IMR-90 (cell line): Measurements from ENCODE around the gene SMAD4.

Experiments
- BHLHE40 ChIP-seq: fragments of 150-350 bp; IDR thresholded peaks from 2 replicates; pipeline ENCODE4 v1.6.1; 2016; ENCODE audit warnings: mild to moderate bottlenecking, low read depth, low read length
- CEBPB ChIP-seq: IDR thresholded peaks from 2 replicates; pipeline ENCODE4 v1.6.1; 2012; ENCODE audit warnings: low read depth, low read length, improper control_type of control experiment
- CTCF ChIP-seq: conservative IDR thresholded peaks from 2 replicates; pipeline ENCODE4 v1.5.1; 2012; ENCODE audit warnings: mild to moderate bottlenecking, low read depth, low read length, improper control_type of control experiment
- FOS ChIP-seq: fragments of 150-350 bp; IDR thresholded peaks from 2 replicates; pipeline ENCODE4 v1.6.1; 2016; ENCODE audit warnings: low read depth, low read length
- MAFK ChIP-seq: IDR thresholded peaks from 2 replicates; pipeline ENCODE4 v1.6.1; 2012; ENCODE audit warnings: low read depth, low read length, improper control_type of control experiment
- MAZ ChIP-seq: IDR thresholded peaks from 2 replicates; pipeline ENCODE4 v1.6.1; 2012; ENCODE audit warnings: low read depth, mild to moderate bottlenecking, low read length, improper control_type of control experiment, moderate library complexity, borderline replicate concordance
- MXI1 ChIP-seq: IDR thresholded peaks from 2 replicates; pipeline ENCODE4 v1.6.1; 2012; ENCODE audit warnings: low read depth, mild to moderate bottlenecking, low read length, moderate library complexity, borderline replicate concordance
- POLR2A ChIP-seq: IDR thresholded peaks from 2 replicates; pipeline ENCODE4 v1.6.1; 2012; ENCODE audit warnings: mild to moderate bottlenecking, low read depth, low read length
- RAD21 ChIP-seq: IDR thresholded peaks from 2 replicates; pipeline ENCODE4 v1.6.1; 2012; ENCODE audit warnings: low read length, improper control_type of control experiment
- RCOR1 ChIP-seq: IDR thresholded peaks from 2 replicates; pipeline ENCODE4 v1.6.1; 2012; ENCODE audit warnings: mild to moderate bottlenecking, low read length, improper control_type of control experiment; ENCODE audit not compliant: insufficient replicate concordance
- RFX5 ChIP-seq: IDR thresholded peaks from 2 replicates; pipeline ENCODE4 v1.8.0; 2012; ENCODE audit warnings: low read depth, mild to moderate bottlenecking, low read length, moderate library complexity
- SMC3 ChIP-seq: fragments of 150-350 bp; IDR thresholded peaks from 2 replicates; pipeline ENCODE4 v1.6.1; 2016; ENCODE audit warnings: low read depth, mild to moderate bottlenecking, antibody characterized with exemption, low read length, moderate library complexity
- USF2 ChIP-seq: fragments of 150-350 bp; IDR thresholded peaks from 2 replicates; pipeline ENCODE4 v1.6.1; 2017; ENCODE audit warnings: mild to moderate bottlenecking, antibody characterized with exemption, low read length, low read depth

DNA sequence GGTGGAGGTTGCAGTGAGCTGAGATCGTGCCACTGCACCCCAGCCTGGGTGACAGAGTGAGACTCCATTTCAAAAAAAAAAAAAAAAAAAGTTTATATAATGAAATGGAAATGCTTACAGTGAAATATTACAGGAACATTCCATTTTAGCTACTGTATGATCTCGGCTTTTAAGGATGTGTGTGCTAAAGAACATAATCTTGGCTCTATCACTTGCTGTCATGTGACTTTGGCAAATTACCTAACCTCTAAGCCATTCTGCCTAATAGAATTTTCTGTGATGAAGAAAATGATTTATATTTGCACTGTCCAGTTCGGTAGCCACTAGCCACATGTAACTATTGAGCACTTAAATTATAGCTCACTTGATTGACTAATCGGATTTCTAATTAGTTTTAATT lies 36.3 kb downstream of the SMAD4 start:
- TF ChIP-seq SMC3 (no peak), USF2 (peak; percentile 63; the same call in 1 of the 2 replicates), POLR2A (no peak), CTCF (no peak), FOS (no peak), BHLHE40 (peak; percentile 61), MAFK (no peak), CEBPB (no peak), MAZ (no peak), RAD21 (no peak), RCOR1 (no peak), MXI1 (no peak), RFX5 (no peak)
